Lung (tissue), 12 donors: ENCODE results near the gene ST6GALNAC5. TPM values are rescaled to one million over a fixed set of nuclear protein-coding genes. Genes with fewer than 3 reads are reported as not detected.

Source experiments
- ATAC-seq: fragments of 200-7000 bp; cut with Tn5 transposase; one replicate; pipeline ENCODE4 v1.9.1; 2020; ENCODE audit warnings: moderate number of reproducible peaks; ENCODE audit not compliant: insufficient read depth, low FRiP score
- DNase-seq, 3 donors: peaks; one replicate each; pipeline ENCODE4 v3.0.0-alpha.2; 2013 to 2017
- H3K27ac ChIP-seq, 2 donors: one replicate each; pipeline ENCODE4 v1.5.1; 2013; ENCODE audit warnings: mild to moderate bottlenecking in 2 of 2, moderate library complexity in 2 of 2, control low read depth in 1 of 2, inconsistent platforms in 1 of 2, low read depth in 1 of 2, low read length in 1 of 2
- H3K27me3 ChIP-seq, 3 donors: one replicate each; pipeline ENCODE4 v1.5.1; 2013; ENCODE audit warnings: low read length in 2 of 3; ENCODE audit not compliant: control insufficient read depth in 3 of 3, insufficient read depth in 3 of 3
- H3K36me3 ChIP-seq, 4 donors: one replicate each; pipeline ENCODE4 v1.5.1; 2013; ENCODE audit warnings: low read length in 4 of 4, mild to moderate bottlenecking in 1 of 4, moderate library complexity in 1 of 4; ENCODE audit not compliant: control insufficient read depth in 4 of 4, insufficient read depth in 4 of 4
- H3K4me1 ChIP-seq, 5 donors: one replicate each; pipeline ENCODE4 v1.5.1; 2013; ENCODE audit warnings: low read length in 5 of 5, mild to moderate bottlenecking in 2 of 5, moderate library complexity in 1 of 5; ENCODE audit not compliant: control insufficient read depth in 5 of 5, insufficient read depth in 5 of 5
- H3K4me3 ChIP-seq: one replicate; pipeline ENCODE4 v1.5.1; 2013; ENCODE audit warnings: mild to moderate bottlenecking, control low read depth, moderate library complexity
- H3K9ac ChIP-seq, 2 donors: one replicate each; pipeline ENCODE4 v1.5.1; 2013; ENCODE audit warnings: low read length in 2 of 2, control low read depth in 1 of 2; ENCODE audit not compliant: insufficient read depth in 1 of 2
- H3K9me3 ChIP-seq, 4 donors: one replicate each; pipeline ENCODE4 v1.5.1; 2013; ENCODE audit warnings: low read length in 3 of 4, mild to moderate bottlenecking in 1 of 4, moderate library complexity in 1 of 4; ENCODE audit not compliant: control insufficient read depth in 4 of 4, insufficient read depth in 3 of 4
- CTCF ChIP-seq: IDR thresholded peaks from 2 replicates; pipeline ENCODE4 v1.5.1; 2012; ENCODE audit warnings: mild to moderate bottlenecking; ENCODE audit errors: control extremely low read depth, extremely low read depth
- WGBS, 2 donors: extraction: QIAGEN DNeasy Blood & Tissue Kit; methylation state at CpG; one replicate each; pipeline ENCODE4 v1.1.7; 2013; 5-methylcytosine and 5-hydroxymethylcytosine counted together
- polyA plus RNA-seq, 2 donors: library from polyadenylated mRNA; stranded (reverse); fragments of 200-250 nt; gene quantifications; one replicate each; pipeline ENCODE4 v1.2.1, GENCODE V29; 2013
- total RNA-seq, 2 donors: library from RNA; depleted of rRNA in 1 of 2; stranded (reverse); fragments of >200 nt in 1 of 2; gene quantifications; one replicate each; pipeline ENCODE4 v1.2.1, GENCODE V29; 2014 to 2021
- donor health status: control.
- donor health status: control.
- donor health status: Bipolar disorder and iron deficiency.
- donor health status: healthy.
- donor health status: DM: yes; HTN: yes; CAD: no.

ST6GALNAC5 gene
- total and polyA plus RNA-seq, 4 donors = 3.6 to 45.8 (median 15.9) TPM

DNA sequence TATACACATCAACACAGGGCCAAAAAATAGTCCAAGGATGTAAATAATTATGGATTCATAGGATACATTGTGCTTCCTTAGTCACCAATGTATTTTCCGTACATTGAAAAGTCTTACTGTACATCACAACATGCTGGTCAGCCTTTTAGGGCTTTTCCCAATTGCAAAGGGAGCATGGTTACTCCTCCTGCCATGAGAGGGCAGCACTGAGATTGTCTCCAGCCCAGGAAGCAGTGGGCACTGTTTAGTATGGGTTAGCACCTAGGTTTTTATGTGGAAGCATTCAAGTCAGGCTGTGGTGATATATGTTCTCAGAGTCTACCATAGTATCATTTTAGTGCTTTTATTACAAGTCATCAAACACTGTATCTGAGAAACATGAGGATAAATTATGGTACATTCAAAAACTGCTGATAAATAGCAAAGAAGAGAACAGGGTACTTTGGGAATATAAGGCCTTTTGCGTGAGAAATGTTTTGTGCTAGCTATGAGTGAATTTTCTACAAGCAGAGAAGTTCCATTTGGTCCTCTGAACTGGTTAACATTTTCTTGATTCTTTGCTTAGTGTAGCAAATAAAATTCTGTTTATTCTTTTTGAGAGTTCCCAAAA lies 34.0 kb downstream of the ST6GALNAC5 start:
- H3K27ac ChIP-seq = no peak overlapping the region
- no peaks in the 10 kb centered on the region for H3K9me3 ChIP-seq
- no peaks in the 10 kb centered on the region for H3K4me1 ChIP-seq
- no peak overlapping the region for H3K4me3 ChIP-seq
- peak in 2 of 3 donors; percentile 7 to 21 for DNase-seq
- peak; percentile 35 for TF ChIP-seq CTCF
- H3K9ac ChIP-seq = no peak overlapping the region
- H3K36me3 ChIP-seq = no peaks in the 10 kb centered on the region
- H3K27me3 ChIP-seq = no peaks in the 10 kb centered on the region
- WGBS, 2 donors = 93 to 95% methylated on average over 2 of the region's 2 CpGs
- ATAC-seq = no peak

DNA sequence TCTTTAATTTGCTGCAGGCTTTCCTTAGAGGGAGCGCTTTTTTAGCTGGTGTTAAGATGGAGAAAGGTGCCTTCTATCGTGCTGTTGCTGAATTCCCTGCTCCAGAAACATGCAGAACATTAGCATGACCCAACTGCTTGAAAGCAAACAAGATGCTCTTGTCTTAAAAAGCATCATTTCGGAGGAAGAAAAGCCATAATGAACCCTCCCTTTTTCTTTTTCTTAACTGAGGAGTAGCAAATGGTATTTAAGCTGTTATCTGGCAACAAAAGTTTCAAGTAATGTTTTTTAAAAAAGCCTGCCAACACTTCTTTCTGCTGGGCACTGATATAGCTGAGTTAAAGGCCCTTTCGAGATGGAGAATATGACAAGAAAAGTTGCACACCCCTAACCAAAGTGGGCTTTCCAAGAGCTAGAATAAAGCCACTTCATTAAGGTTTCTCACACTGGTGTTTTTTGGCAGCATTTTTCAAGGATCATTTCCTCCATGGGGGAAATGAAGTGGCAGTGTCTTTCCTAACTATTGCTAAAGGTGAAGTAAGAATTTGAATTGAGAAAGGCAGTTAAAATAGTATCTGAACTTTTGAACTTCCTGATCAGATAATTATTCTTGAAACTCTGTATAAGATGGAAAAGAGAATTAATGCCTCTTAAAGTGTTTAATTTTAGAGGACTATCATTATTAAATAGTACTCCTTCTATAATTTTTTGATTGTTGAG lies 38.8 kb downstream of the ST6GALNAC5 start:
- WGBS, 2 donors = 70 to 82% methylated on average over 4 of the region's 4 CpGs
- Histone ChIP-seq H3K36me3 (no peaks in the 10 kb centered on the region), H3K4me3 (no peak overlapping the region), H3K27me3 (no peaks in the 10 kb centered on the region), H3K27ac (no peak overlapping the region), H3K9me3 (no peaks in the 10 kb centered on the region), H3K4me1 (no peaks in the 10 kb centered on the region), H3K9ac (no peak overlapping the region)
- DNase-seq (no peak), ATAC-seq (no peak)
- TF ChIP-seq CTCF = no peak

DNA sequence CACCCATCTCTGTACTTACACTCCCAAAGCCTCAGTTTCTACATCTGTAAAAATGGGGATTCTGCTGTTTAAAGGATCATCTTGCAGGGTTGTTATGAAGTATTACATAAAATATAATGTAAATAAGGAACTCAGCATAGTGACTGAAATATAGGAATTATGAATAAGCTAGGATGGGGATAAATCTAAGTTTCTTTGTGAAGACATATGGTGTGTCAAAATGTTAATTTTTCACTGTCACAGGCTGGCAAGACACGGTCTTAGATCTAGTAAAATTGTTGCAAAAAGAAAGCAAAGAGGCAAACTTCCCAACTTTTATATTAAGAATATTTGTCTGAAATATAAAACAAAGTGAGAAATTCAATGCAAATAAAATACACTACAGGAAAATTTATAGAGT lies 42.0 kb downstream of the ST6GALNAC5 start:
- H3K36me3 ChIP-seq = no peaks in the 10 kb centered on the region
- H3K27me3 ChIP-seq = no peaks in the 10 kb centered on the region
- H3K4me3 ChIP-seq = no peak overlapping the region
- 85 to 93% methylated on average over 1 of the region's 1 CpG for WGBS, 2 donors
- H3K27ac ChIP-seq = no peak overlapping the region
- TF ChIP-seq CTCF = no peak
- H3K4me1 ChIP-seq = no peaks in the 10 kb centered on the region
- no peaks in the 10 kb centered on the region for H3K9me3 ChIP-seq
- H3K9ac ChIP-seq = no peak overlapping the region
- no peak for DNase-seq
- no peak for ATAC-seq
